Type B pancreatic cell (in vitro differentiated cells): ENCODE measurements around the gene ADAMTS20. TPM values are rescaled to one million over a fixed set of nuclear protein-coding genes. Genes with fewer than 3 reads are reported as not detected.

Source experiments
- DNase-seq: peaks from one replicate; pipeline ENCODE4 v3.0.0; 2021; ENCODE audit warnings: mixed read lengths; ENCODE audit not compliant: unreplicated experiment; ENCODE audit errors: extremely low spot score
- H3K27ac Mint-ChIP-seq: 2 replicates; pipeline ENCODE4 v1.8.0; 2021; ENCODE audit warnings: mild to moderate bottlenecking, mixed read lengths
- H3K27me3 Mint-ChIP-seq: 2 replicates; pipeline ENCODE4 v1.8.0; 2021; ENCODE audit warnings: mixed read lengths
- H3K36me3 Mint-ChIP-seq: 2 replicates; pipeline ENCODE4 v1.8.0; 2021; ENCODE audit warnings: mixed read lengths
- H3K4me1 Mint-ChIP-seq: one replicate; pipeline ENCODE4 v1.8.0; 2021; ENCODE audit warnings: mixed read lengths; ENCODE audit not compliant: unreplicated experiment
- H3K4me3 Mint-ChIP-seq: 2 replicates; pipeline ENCODE4 v1.8.0; 2021; ENCODE audit warnings: mild to moderate bottlenecking, mixed read lengths
- H3K9me3 Mint-ChIP-seq: 2 replicates; pipeline ENCODE4 v1.8.0; 2021; ENCODE audit warnings: mixed read lengths
- CTCF ChIP-seq: fragments of 200-600 bp; sonication (generic); conservative IDR thresholded peaks from 2 replicates; pipeline ENCODE4 v1.5.0; 2021; ENCODE audit warnings: antibody characterized with exemption, mild to moderate bottlenecking
- long read RNA-seq: library from polyadenylated mRNA; unstranded; transcript quantifications from one replicate; pipeline ENCODE4 v2.0.0, GENCODE V29; 2020
- total RNA-seq: library from RNA; stranded (reverse); gene quantifications from 2 replicates; pipeline ENCODE4 v1.2.1, GENCODE V29; 2021; ENCODE audit warnings: low replicate concordance

The ADAMTS20 gene
- total RNA-seq: 1.2 and 3.1 TPM in 2 replicates
- long read RNA-seq: 0 reads

GRCh38 chr12:43551971-43552559, at the start of gene ADAMTS20:
Gene ADAMTS20, minus strand, starts transcription at chr12:43552203. Its CDS starts 282 bp downstream, at chr12:43551921.
- peaks cover 5% of the 10 kb centered on the region for H3K4me1 Mint-ChIP-seq
- DNase-seq: peak; percentile 81
- H3K4me3 Mint-ChIP-seq: peak within 1 kb of the TSS; percentile 94
- peaks cover 5% of the 10 kb centered on the region for H3K9me3 Mint-ChIP-seq
- H3K27ac Mint-ChIP-seq: no peak within 1 kb of the TSS
- H3K27me3 Mint-ChIP-seq: peaks cover 61% of the 10 kb centered on the region
- TF ChIP-seq CTCF: peak; percentile 75
- peaks cover 9% of the 10 kb centered on the region for H3K36me3 Mint-ChIP-seq

- Mint-ChIP-seq H3K27ac (no peak overlapping the region), H3K4me1 (no peaks in the 10 kb centered on the region), H3K9me3 (no peaks in the 10 kb centered on the region), H3K27me3 (no peaks in the 10 kb centered on the region), H3K4me3 (no peak overlapping the region), H3K36me3 (no peaks in the 10 kb centered on the region)
- no peak for TF ChIP-seq CTCF
- DNase-seq: no peak
Observed at GRCh38 chr12:43599708-43600107, 47.7 kb upstream of the ADAMTS20 start.

GRCh38 chr12:43599066-43599465, 47.1 kb upstream of the ADAMTS20 start:
- Mint-ChIP-seq H3K27ac (no peak overlapping the region), H3K36me3 (no peaks in the 10 kb centered on the region), H3K4me3 (no peak overlapping the region), H3K27me3 (no peaks in the 10 kb centered on the region), H3K9me3 (no peaks in the 10 kb centered on the region), H3K4me1 (no peaks in the 10 kb centered on the region)
- no peak for TF ChIP-seq CTCF
- no peak for DNase-seq

GRCh38 chr12:43590307-43590706, 38.3 kb upstream of the ADAMTS20 start:
- no peak for TF ChIP-seq CTCF
- H3K4me1 Mint-ChIP-seq: no peaks in the 10 kb centered on the region
- no peak overlapping the region for H3K4me3 Mint-ChIP-seq

GRCh38 chr12:43586646-43587245, 34.7 kb upstream of the ADAMTS20 start:
- DNase-seq: no peak
- no peaks in the 10 kb centered on the region for H3K9me3 Mint-ChIP-seq
- no peak overlapping the region for H3K4me3 Mint-ChIP-seq
- H3K4me1 Mint-ChIP-seq: no peaks in the 10 kb centered on the region
- no peaks in the 10 kb centered on the region for H3K27me3 Mint-ChIP-seq
- H3K36me3 Mint-ChIP-seq: no peaks in the 10 kb centered on the region
- no peak overlapping the region for H3K27ac Mint-ChIP-seq
- TF ChIP-seq CTCF: no peak

More at GRCh38 chr12:43590307-43590706, 38.3 kb upstream of the ADAMTS20 start:
- H3K9me3 Mint-ChIP-seq: no peaks in the 10 kb centered on the region
- H3K27me3 Mint-ChIP-seq: no peaks in the 10 kb centered on the region
- no peak for DNase-seq
- H3K27ac Mint-ChIP-seq: no peak overlapping the region
- no peaks in the 10 kb centered on the region for H3K36me3 Mint-ChIP-seq
